DMS 273 (cell line): ENCODE data around the gene SEC22A.

Experiments
- DNase-seq: peaks from one replicate; lab custom pipeline; 2025; ENCODE audit not compliant: unreplicated experiment; lab: John Stamatoyannopoulos, UW

SEC22A gene

GRCh38 chr3:123262226-123262625 is 60.5 kb downstream of the SEC22A start:
- no peak for DNase-seq

- DNase-seq = no peak
Measured at GRCh38 chr3:123262868-123263267, 61.1 kb downstream of the SEC22A start.

- DNase-seq = no peak
Measured at GRCh38 chr3:123263941-123264340, 62.2 kb downstream of the SEC22A start.

GRCh38 chr3:123267821-123268220 is 66.1 kb downstream of the SEC22A start:
- DNase-seq = no peak

- DNase-seq = no peak
Measured at GRCh38 chr3:123270818-123271217, 69.1 kb downstream of the SEC22A start.

- no peak for DNase-seq
Measured at GRCh38 chr3:123271466-123272159, 69.9 kb downstream of the SEC22A start.

- no peak for DNase-seq
Measured at GRCh38 chr3:123272547-123272946, 70.8 kb downstream of the SEC22A start.

- no peak for DNase-seq
Measured at GRCh38 chr3:123275691-123276090, 73.9 kb downstream of the SEC22A start.

GRCh38 chr3:123276346-123277006 is 74.7 kb downstream of the SEC22A start:
- DNase-seq = no peak

- DNase-seq = no peak
Measured at GRCh38 chr3:123277106-123277505, 75.4 kb downstream of the SEC22A start.

GRCh38 chr3:123278446-123278845 is 76.7 kb downstream of the SEC22A start:
- DNase-seq = no peak

- DNase-seq = no peak
Measured at GRCh38 chr3:123279121-123279520, 77.4 kb downstream of the SEC22A start.

GRCh38 chr3:123281406-123281805 is 79.7 kb downstream of the SEC22A start:
- no peak for DNase-seq

- no peak for DNase-seq
Measured at GRCh38 chr3:123281929-123282328, 80.2 kb downstream of the SEC22A start.

GRCh38 chr3:123282461-123282860 is 80.7 kb downstream of the SEC22A start:
- DNase-seq = no peak

- no peak for DNase-seq
Measured at GRCh38 chr3:123283074-123283473, 81.3 kb downstream of the SEC22A start.

GRCh38 chr3:123283657-123284398 is 82.1 kb downstream of the SEC22A start:
- DNase-seq = no peak

- peak; percentile 30 for DNase-seq
Measured at GRCh38 chr3:123284399-123285010, 82.8 kb downstream of the SEC22A start.

- DNase-seq = no peak
Measured at GRCh38 chr3:123285066-123285465, 83.3 kb downstream of the SEC22A start.

- DNase-seq = no peak
Measured at GRCh38 chr3:123285479-123285878, 83.7 kb downstream of the SEC22A start.

GRCh38 chr3:123285931-123286307 is 84.2 kb downstream of the SEC22A start:
- no peak for DNase-seq
